ENCODE measurements around the gene CD247.

DNA sequence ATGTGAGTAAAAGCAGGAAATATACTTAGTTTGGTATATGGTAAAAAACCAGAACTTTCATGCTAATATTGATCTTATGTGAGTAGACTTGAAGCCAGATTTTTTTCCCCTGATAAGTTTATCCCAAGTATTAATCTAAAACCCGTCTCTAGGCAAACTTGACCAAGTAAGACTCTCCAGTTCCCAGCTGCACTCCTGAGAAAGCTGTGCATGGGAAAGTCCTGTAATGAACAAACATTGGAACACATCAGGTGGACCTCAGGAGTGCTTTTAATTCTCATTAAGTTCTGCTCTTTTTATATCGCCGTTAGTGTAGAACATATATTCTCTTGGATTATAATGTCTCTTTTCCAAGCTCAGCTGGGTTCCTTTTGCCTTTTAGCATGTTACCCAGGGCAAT is 105.0 kb downstream of the CD247 start:
- TF ChIP-seq, protein P1, sequence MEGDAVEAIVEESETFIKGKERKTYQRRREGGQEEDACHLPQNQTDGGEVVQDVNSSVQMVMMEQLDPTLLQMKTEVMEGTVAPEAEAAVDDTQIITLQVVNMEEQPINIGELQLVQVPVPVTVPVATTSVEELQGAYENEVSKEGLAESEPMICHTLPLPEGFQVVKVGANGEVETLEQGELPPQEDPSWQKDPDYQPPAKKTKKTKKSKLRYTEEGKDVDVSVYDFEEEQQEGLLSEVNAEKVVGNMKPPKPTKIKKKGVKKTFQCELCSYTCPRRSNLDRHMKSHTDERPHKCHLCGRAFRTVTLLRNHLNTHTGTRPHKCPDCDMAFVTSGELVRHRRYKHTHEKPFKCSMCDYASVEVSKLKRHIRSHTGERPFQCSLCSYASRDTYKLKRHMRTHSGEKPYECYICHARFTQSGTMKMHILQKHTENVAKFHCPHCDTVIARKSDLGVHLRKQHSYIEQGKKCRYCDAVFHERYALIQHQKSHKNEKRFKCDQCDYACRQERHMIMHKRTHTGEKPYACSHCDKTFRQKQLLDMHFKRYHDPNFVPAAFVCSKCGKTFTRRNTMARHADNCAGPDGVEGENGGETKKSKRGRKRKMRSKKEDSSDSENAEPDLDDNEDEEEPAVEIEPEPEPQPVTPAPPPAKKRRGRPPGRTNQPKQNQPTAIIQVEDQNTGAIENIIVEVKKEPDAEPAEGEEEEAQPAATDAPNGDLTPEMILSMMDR (IDR thresholded peaks at IDR 0.05 in 2 of 3, conservative IDR thresholded peaks at IDR 0.05 in 1 of 3; ENCODE audit: insufficient read depth in 2 of 3, low read depth in 1 of 3, low read length in 3 of 3): no peak
- no peak for TF ChIP-seq CBFA2T2 (conservative IDR thresholded peaks at IDR 0.05)
- TF ChIP-seq POLR2AphosphoS5 (IDR thresholded peaks at IDR 0.05; ENCODE audit: control insufficient read depth, insufficient read depth, low read depth, low read length): no peak
- TF ChIP-seq, protein P2, sequence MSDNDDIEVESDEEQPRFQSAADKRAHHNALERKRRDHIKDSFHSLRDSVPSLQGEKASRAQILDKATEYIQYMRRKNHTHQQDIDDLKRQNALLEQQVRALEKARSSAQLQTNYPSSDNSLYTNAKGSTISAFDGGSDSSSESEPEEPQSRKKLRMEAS (CRISPR knock-in tag; IDR thresholded peaks at IDR 0.05): no peak
- TF ChIP-seq GABPB1 (CRISPR knock-in tag; IDR thresholded peaks at IDR 0.05): no peak
- no peak for TF ChIP-seq EP300 (IDR thresholded peaks at IDR 0.05; ENCODE audit: low read length)
- TF ChIP-seq HIVEP1 (CRISPR knock-in tag; IDR thresholded peaks at IDR 0.05): no peak
- TF ChIP-seq, protein P3, sequence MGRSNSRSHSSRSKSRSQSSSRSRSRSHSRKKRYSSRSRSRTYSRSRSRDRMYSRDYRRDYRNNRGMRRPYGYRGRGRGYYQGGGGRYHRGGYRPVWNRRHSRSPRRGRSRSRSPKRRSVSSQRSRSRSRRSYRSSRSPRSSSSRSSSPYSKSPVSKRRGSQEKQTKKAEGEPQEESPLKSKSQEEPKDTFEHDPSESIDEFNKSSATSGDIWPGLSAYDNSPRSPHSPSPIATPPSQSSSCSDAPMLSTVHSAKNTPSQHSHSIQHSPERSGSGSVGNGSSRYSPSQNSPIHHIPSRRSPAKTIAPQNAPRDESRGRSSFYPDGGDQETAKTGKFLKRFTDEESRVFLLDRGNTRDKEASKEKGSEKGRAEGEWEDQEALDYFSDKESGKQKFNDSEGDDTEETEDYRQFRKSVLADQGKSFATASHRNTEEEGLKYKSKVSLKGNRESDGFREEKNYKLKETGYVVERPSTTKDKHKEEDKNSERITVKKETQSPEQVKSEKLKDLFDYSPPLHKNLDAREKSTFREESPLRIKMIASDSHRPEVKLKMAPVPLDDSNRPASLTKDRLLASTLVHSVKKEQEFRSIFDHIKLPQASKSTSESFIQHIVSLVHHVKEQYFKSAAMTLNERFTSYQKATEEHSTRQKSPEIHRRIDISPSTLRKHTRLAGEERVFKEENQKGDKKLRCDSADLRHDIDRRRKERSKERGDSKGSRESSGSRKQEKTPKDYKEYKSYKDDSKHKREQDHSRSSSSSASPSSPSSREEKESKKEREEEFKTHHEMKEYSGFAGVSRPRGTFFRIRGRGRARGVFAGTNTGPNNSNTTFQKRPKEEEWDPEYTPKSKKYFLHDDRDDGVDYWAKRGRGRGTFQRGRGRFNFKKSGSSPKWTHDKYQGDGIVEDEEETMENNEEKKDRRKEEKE (IDR thresholded peaks at IDR 0.05; ENCODE audit: borderline replicate concordance in 1 of 2, control insufficient read depth in 1 of 2, low read depth in 2 of 2, low read length in 1 of 2): no peak
- TF ChIP-seq JUNB (CRISPR knock-in tag; conservative IDR thresholded peaks at IDR 0.05): no peak
- no peak for TF ChIP-seq NR2C2 (CRISPR knock-in tag; IDR thresholded peaks at IDR 0.05)
- no peak for TF ChIP-seq NR2C2 (tag; IDR thresholded peaks at IDR 0.05)
- TF ChIP-seq POLR2A (conservative IDR thresholded peaks at IDR 0.05): no peak
- TF ChIP-seq ZNF24 (IDR thresholded peaks at IDR 0.05): no peak
